K562 (cell line): ENCODE measurements around the gene DENND6B. TPM values are rescaled to one million over a fixed set of nuclear protein-coding genes. Genes with fewer than 3 reads are reported as not detected.

Experiments
- ATAC-seq: fragments of 200-7000 bp; cut with Tn5 transposase; 3 replicates; pipeline ENCODE4 v1.9.1; 2020; ENCODE audit warnings: moderate library complexity
- BruUV-seq: library from RNA; stranded (reverse); fragments of 400-500 nt; replicated peaks from 2 replicates; lab custom pipeline; 2021; lab: Mats Ljungman, UMichigan
- CTCF ChIA-PET: fragments of 300-600 bp; formaldehyde crosslinking; extraction: SDS; loops from one replicate; lab custom pipeline; 2021; ENCODE audit warnings: low intra/inter-chr PET ratio; lab: Yijun Ruan, JAX
- POLR2A ChIA-PET: fragments of 300-600, 350-650 bp; sonication (Branson Sonifier 250); formaldehyde crosslinking; extraction: SDS; loops from one replicate; lab custom pipeline; 2021; ENCODE audit warnings: antibody characterized with exemption, inconsistent platforms; lab: Yijun Ruan, JAX
- DNase-seq, 4 experiments: peaks; one replicate each; pipeline versions ENCODE4 v3.0.0 to v3.0.0-alpha.2; 2011 to 2018; ENCODE audit warnings: low spot score in 3 of 4, mixed read lengths in 3 of 4; ENCODE audit errors: extremely low read depth in 1 of 4
- FAIRE-seq: peaks from 2 replicates; lab custom pipeline; 2011; peaks lifted over from hg19 to GRCh38; lab: Jason Lieb, UNC
- H2AFZ ChIP-seq: 2 replicates; pipeline ENCODE4 v1.6.0; 2011; ENCODE audit warnings: low read depth, low read length, control low read depth, inconsistent platforms
- H3K27ac ChIP-seq: fragments of 200-600 bp; 3 replicates; pipeline ENCODE4 v1.8.0; 2011; ENCODE audit warnings: low read depth, mild to moderate bottlenecking, control low read depth, inconsistent platforms, low read length, moderate library complexity, mixed read lengths; ENCODE audit errors: extremely low read depth
- H3K27me3 ChIP-seq, 2 experiments: fragments of 300-600 bp in 1 of 2; 2 replicates in 1 of 2; 3 replicates in 1 of 2; pipeline versions ENCODE4 v1.6.0 to v1.8.0; 2011; ENCODE audit warnings: inconsistent platforms in 2 of 2, low read length in 2 of 2, mild to moderate bottlenecking in 1 of 2, mixed read lengths in 1 of 2, moderate library complexity in 1 of 2; ENCODE audit not compliant: control insufficient read depth in 2 of 2, insufficient read depth in 2 of 2
- H3K36me3 ChIP-seq: fragments of 300-600 bp; 3 replicates; pipeline ENCODE4 v1.8.0; 2011; ENCODE audit warnings: mild to moderate bottlenecking, low read length, inconsistent platforms; ENCODE audit not compliant: control insufficient read depth, insufficient read depth
- H3K4me1 ChIP-seq, 2 experiments: fragments of 200-600 bp in 1 of 2; replicated peaks in 1 of 2; 2 replicates in 1 of 2; 3 replicates in 1 of 2; pipeline versions ENCODE4 v1.5.1 to v1.8.0; 2011; ENCODE audit warnings: inconsistent platforms in 2 of 2, low read length in 2 of 2, mild to moderate bottlenecking in 1 of 2, mixed read lengths in 1 of 2, moderate library complexity in 1 of 2; ENCODE audit not compliant: control insufficient read depth in 2 of 2, insufficient read depth in 2 of 2
- H3K4me2 ChIP-seq: 2 replicates; pipeline ENCODE4 v1.6.1; 2011; ENCODE audit warnings: low read length, control low read depth, inconsistent platforms, mixed read lengths; ENCODE audit not compliant: insufficient read depth
- H3K4me3 ChIP-seq: fragments of 200-600 bp; sonication (generic), shearing (Covaris generic); 2 replicates; pipeline ENCODE4 v1.5.1; 2016; ENCODE audit warnings: control low read depth, inconsistent platforms
- H3K79me2 ChIP-seq: fragments of 200-600 bp; 3 replicates; pipeline ENCODE4 v1.8.0; 2011; ENCODE audit warnings: low read length, inconsistent platforms; ENCODE audit not compliant: control insufficient read depth, insufficient read depth
- H3K9ac ChIP-seq, 2 experiments: 2 replicates each; pipeline versions ENCODE4 v1.6.0 to v1.6.1; 2011; ENCODE audit warnings: low read depth in 2 of 2, low read length in 2 of 2, control low read depth in 1 of 2, inconsistent platforms in 1 of 2, mild to moderate bottlenecking in 1 of 2, mixed read lengths in 1 of 2; ENCODE audit not compliant: insufficient read depth in 1 of 2
- H3K9me1 ChIP-seq: one replicate; pipeline ENCODE4 v1.6.0; 2011; ENCODE audit warnings: inconsistent platforms, mild to moderate bottlenecking, low read length, moderate library complexity; ENCODE audit not compliant: control insufficient read depth, insufficient read depth
- H3K9me3 ChIP-seq: replicated peaks from 2 replicates; pipeline ENCODE4 v1.5.1; 2011; ENCODE audit warnings: low read depth, low read length, inconsistent platforms; ENCODE audit not compliant: control insufficient read depth, insufficient read depth
- H4K20me1 ChIP-seq: replicated peaks from 2 replicates; pipeline ENCODE4 v1.6.1; 2011; ENCODE audit warnings: low read length, inconsistent platforms, mixed read lengths; ENCODE audit not compliant: control insufficient read depth, insufficient read depth
- KDM2B ChIP-seq: fragments of 250-450 bp; sonication (Bioruptor Pico); IDR thresholded peaks from 2 replicates; pipeline ENCODE4 v1.8.0; 2021; ENCODE audit warnings: mild to moderate bottlenecking, moderate library complexity
- KLF6 ChIP-seq: fragments of 250-450 bp; sonication (Bioruptor Pico); IDR thresholded peaks from 2 replicates; pipeline ENCODE4 v1.4.0; 2020; ENCODE audit warnings: mild to moderate bottlenecking, moderate library complexity, borderline replicate concordance
- MBD2 ChIP-seq: sonication (generic); IDR thresholded peaks from 2 replicates; pipeline ENCODE4 v1.6.1; 2016; ENCODE audit warnings: low read depth, borderline replicate concordance
- NEUROD1 ChIP-seq: fragments of 150-350 bp; IDR thresholded peaks from 2 replicates; pipeline ENCODE4 v1.6.1; 2014; ENCODE audit warnings: borderline replicate concordance, low read length, low read depth; ENCODE audit not compliant: partially characterized antibody
- POLR2G ChIP-seq: fragments of 200-400 bp; formaldehyde crosslinking; IDR thresholded peaks from 2 replicates; pipeline ENCODE4 v1.6.1; 2017; ENCODE audit warnings: low read depth, mild to moderate bottlenecking, antibody characterized with exemption, low read length, moderate library complexity
- RBM22 ChIP-seq: fragments of 200-400 bp; formaldehyde crosslinking; IDR thresholded peaks from 2 replicates; pipeline ENCODE4 v1.6.1; 2018; ENCODE audit warnings: low read length, low read depth; ENCODE audit not compliant: poor library complexity, severe bottlenecking
- SUPT5H ChIP-seq: fragments of 450-650 bp; IDR thresholded peaks from 2 replicates; pipeline ENCODE4 v1.6.1; 2016
- TFE3 ChIP-seq: fragments of 450-650 bp; formaldehyde crosslinking; IDR thresholded peaks from 2 replicates; pipeline ENCODE4 v1.4.0; 2020; ENCODE audit warnings: mild to moderate bottlenecking, mixed read lengths
- THRAP3 ChIP-seq: fragments of 450-650 bp; IDR thresholded peaks from 2 replicates; pipeline ENCODE4 v1.6.1; 2016; ENCODE audit warnings: mild to moderate bottlenecking, inconsistent platforms, borderline replicate concordance
- ZBTB8A ChIP-seq: fragments of 450-650 bp; IDR thresholded peaks from 2 replicates; pipeline ENCODE4 v1.6.1; 2018; ENCODE audit warnings: mild to moderate bottlenecking, moderate library complexity; ENCODE audit not compliant: partially characterized antibody
- ZKSCAN3 ChIP-seq: fragments of 250-450 bp; sonication (Bioruptor Pico); IDR thresholded peaks from 2 replicates; pipeline ENCODE4 v1.4.0; 2020
- ZNF324 ChIP-seq: fragments of 250-450 bp; sonication (Bioruptor Pico); IDR thresholded peaks from 2 replicates; pipeline ENCODE4 v1.4.0; 2020; ENCODE audit warnings: mild to moderate bottlenecking
- ZNF707 ChIP-seq: fragments of 250-450 bp; sonication (Bioruptor Pico); conservative IDR thresholded peaks from 2 replicates; pipeline ENCODE4 v1.8.0; 2022; ENCODE audit warnings: inconsistent platforms, mild to moderate bottlenecking, moderate library complexity
- WGBS: fragments of 100-300 bp; shearing (Covaris generic); methylation state at CpG from one replicate; pipeline ENCODE4 v1.1.6; 2016; ENCODE audit warnings: low coverage, mixed read lengths; ENCODE audit not compliant: insufficient coverage; ENCODE audit errors: missing lambda C conversion rate; 5-methylcytosine and 5-hydroxymethylcytosine counted together
- in situ Hi-C: fragments of 300-500 bp; cut with MboI; formaldehyde crosslinking; loops from 4 replicates; pipeline ENCODE4 v1.15.0; 2018; ENCODE audit warnings: inconsistent platforms, mixed read lengths
- intact Hi-C: fragments of 100-400 bp; cut with micrococcal nuclease; formaldehyde crosslinking; loops from 2 replicates; pipeline ENCODE4 v1.14.2; 2022
- polyA plus RNA-seq, 8 experiments: library from polyadenylated mRNA; depleted of rRNA in 4 of 8; stranded (reverse) in 5 of 8; unstranded in 3 of 8; fragments of >200 nt; fragmentation: Nextera tagmentation in 2 of 8; fragmentation: Illumina TruSeq in 1 of 8; extraction: Ambion mirVana in 2 of 8; extraction: Trizol in 1 of 8; gene quantifications; 2 replicates each; pipeline versions ENCODE4 v1.2.1 to v1.2.3, GENCODE V29; 2011 to 2014; ENCODE audit warnings: inconsistent platforms in 1 of 8, missing spikeins in 1 of 8
- total RNA-seq, 7 experiments: library from RNA; depleted of rRNA in 6 of 7; stranded (reverse); fragments of >200 nt in 6 of 7; fragmentation: Illumina TruSeq in 2 of 7; extraction: Trizol in 2 of 7; gene quantifications; 2 replicates each; pipeline versions ENCODE4 v1.2.1 to v1.2.3, GENCODE V29; 2011 to 2021; ENCODE audit warnings: low replicate concordance in 1 of 7
- TF ChIP-seq, protein P1 (sequence below): fragments of 450-650 bp; formaldehyde crosslinking; IDR thresholded peaks from 2 replicates; pipeline ENCODE4 v1.4.0; 2022; ENCODE audit warnings: mild to moderate bottlenecking, moderate library complexity

The DENND6B gene
- total and polyA plus RNA-seq, 9 of the 15 experiments (the other 6 are each of a cell fraction or from before 2014, with no cell fraction given): 0.07 to 3.7 (median 1.5) TPM

GRCh38 chr22:50281384-50281760, 45.4 kb downstream of the DENND6B start (continued):
- TF ChIP-seq SUPT5H (no peak), KLF6 (CRISPR knock-in tag) (no peak), KDM2B (CRISPR knock-in tag) (no peak), ZKSCAN3 (CRISPR knock-in tag) (no peak), NEUROD1 (no peak), THRAP3 (no peak)
- TF ChIP-seq, protein P1, sequence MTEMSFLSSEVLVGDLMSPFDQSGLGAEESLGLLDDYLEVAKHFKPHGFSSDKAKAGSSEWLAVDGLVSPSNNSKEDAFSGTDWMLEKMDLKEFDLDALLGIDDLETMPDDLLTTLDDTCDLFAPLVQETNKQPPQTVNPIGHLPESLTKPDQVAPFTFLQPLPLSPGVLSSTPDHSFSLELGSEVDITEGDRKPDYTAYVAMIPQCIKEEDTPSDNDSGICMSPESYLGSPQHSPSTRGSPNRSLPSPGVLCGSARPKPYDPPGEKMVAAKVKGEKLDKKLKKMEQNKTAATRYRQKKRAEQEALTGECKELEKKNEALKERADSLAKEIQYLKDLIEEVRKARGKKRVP (CRISPR knock-in tag): no peak

GRCh38 chr22:50280708-50281383, 46.0 kb downstream of the DENND6B start:
- no peak overlapping the region for H3K9ac ChIP-seq
- no peak overlapping the region for H2AFZ ChIP-seq
- in situ Hi-C loops: no loop called here
- H3K36me3 ChIP-seq: peaks cover 48% of the 10 kb centered on the region; the same call in 1 of the 3 replicates
- DNase-seq: no peak
- intact Hi-C loops: no loop called here
- H3K27ac ChIP-seq: no peak overlapping the region
- no peak overlapping the region for H3K4me2 ChIP-seq
- no peaks in the 10 kb centered on the region for H3K9me3 ChIP-seq
- no peaks in the 10 kb centered on the region for H3K79me2 ChIP-seq
- no TSS peak for BruUV-seq
- no peak for FAIRE-seq
- H3K4me1 ChIP-seq: peaks cover 0 to 11% of the 10 kb centered on the region in 2 experiments; a peak in 2 of 5 replicates
- ATAC-seq: no peak
- 100% methylated on average over 3 of the region's 47 CpGs for WGBS
- TF ChIP-seq MBD2: no peak
- no peak for TF ChIP-seq TFE3 (CRISPR knock-in tag)
- TF ChIP-seq POLR2G: 0 out of 2 replicates have a peak, but pooled peaks have one; percentile 12
- no peak for TF ChIP-seq ZNF324 (CRISPR knock-in tag)
- no peak for TF ChIP-seq RBM22
- TF ChIP-seq ZBTB8A: no peak
- no peak for TF ChIP-seq KLF6 (CRISPR knock-in tag)
- no peak for TF ChIP-seq ZNF707 (CRISPR knock-in tag)
- POLR2A ChIA-PET: interaction anchor here (1.2 kb wide), 1 partner anchor 20 kb away, joined by 4 read pairs; no protein-coding TSS in a partner anchor
- no peak overlapping the region for H3K4me3 ChIP-seq
- no peaks in the 10 kb centered on the region for H3K27me3 ChIP-seq
- CTCF ChIA-PET: no interaction called here
- no peaks in the 10 kb centered on the region for H4K20me1 ChIP-seq
- H3K9me1 ChIP-seq: no peaks in the 10 kb centered on the region
